ENCODE results near the gene LRP2. TPM values are rescaled to one million over a fixed set of nuclear protein-coding genes. Genes with fewer than 3 reads are reported as not detected.

Gene LRP2
- polyA plus RNA-seq, 1 of the 3 experiments (the other 2 are of a cell fraction): not detected

DNA sequence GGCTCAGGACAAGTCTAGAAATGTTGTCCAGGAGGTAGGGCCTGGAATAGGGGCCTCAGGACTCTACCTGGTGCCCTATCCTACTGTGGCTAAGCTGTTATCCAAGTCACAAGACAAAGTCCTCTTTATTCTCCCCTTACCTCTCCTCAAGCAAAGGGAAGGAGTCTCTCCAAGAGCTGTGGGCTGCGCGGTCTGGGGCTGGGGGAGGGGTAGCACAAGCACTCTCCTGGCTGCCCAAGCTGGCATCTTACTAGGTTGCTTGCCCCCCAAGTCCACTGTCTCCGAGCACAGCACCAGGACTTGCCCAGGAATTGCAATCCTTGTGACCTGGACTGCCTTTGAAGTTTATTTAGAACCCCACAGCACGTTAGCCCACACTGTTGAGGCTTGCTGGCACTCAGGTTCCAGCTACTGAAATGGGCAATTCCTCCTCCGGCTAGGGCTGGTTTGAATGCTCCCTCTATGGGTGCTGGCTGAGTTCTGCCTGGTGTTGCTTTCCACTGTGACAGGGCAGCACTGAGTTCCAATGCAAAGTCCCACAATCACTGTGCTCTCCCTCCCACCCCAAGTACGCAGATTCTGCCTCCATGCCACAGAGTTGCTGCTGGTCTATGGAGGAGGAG lies 274.5 kb downstream of the LRP2 start (continued):
- TF ChIP-seq, protein P1, sequence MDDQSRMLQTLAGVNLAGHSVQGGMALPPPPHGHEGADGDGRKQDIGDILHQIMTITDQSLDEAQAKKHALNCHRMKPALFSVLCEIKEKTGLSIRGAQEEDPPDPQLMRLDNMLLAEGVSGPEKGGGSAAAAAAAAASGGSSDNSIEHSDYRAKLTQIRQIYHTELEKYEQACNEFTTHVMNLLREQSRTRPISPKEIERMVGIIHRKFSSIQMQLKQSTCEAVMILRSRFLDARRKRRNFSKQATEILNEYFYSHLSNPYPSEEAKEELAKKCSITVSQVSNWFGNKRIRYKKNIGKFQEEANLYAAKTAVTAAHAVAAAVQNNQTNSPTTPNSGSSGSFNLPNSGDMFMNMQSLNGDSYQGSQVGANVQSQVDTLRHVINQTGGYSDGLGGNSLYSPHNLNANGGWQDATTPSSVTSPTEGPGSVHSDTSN (IDR thresholded peaks at IDR 0.05): no peak
- TF ChIP-seq FOXM1 (IDR thresholded peaks at IDR 0.05; ENCODE audit: low read depth) (no peak), NRF1 (IDR thresholded peaks at IDR 0.05; ENCODE audit: low read depth, low read length) (no peak)

DNA sequence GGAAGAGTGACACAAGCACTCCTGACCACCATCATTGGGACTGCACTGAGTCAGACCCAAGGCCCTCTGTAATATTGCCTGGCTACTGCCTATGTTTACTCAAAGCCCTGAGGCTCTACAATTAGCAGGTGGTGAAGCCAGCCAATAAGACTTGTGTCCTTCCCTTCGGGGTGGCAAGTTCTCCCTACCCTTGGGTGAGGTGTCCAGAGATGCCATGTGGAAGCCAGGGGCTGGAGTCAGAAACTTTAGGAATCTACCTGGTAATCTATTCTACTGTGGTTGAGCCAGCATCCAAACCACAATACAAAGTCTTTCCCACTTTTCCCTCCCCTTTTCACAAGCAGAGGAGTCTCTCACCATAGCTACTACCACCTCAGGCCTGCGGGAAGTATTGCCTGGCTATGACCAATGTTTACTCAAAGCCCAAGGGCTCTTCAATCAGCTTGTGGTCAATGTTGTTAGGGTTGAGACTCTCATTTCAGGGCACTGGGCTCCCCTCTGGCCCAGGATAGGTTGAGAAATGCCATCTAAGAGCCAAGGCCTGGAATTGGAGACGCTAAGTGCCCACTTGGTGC lies 275.4 kb downstream of the LRP2 start:
- no peaks in the 10 kb centered on the region for H3K36me3 ChIP-seq (replicated peaks in 1 of 2; ENCODE audit: control insufficient read depth in 1 of 2, insufficient read depth in 2 of 2, low read length in 1 of 2)
- no peaks in the 10 kb centered on the region for H3K27me3 ChIP-seq (ENCODE audit: insufficient read depth)
- POLR2A ChIA-PET: no interaction called here
- no peaks in the 10 kb centered on the region for H3F3A ChIP-seq (replicated peaks; ENCODE audit: insufficient read depth)
- H3K4me3 ChIP-seq (ENCODE audit: low read depth in 2 of 2, low read length in 1 of 2): no peak overlapping the region
- no peaks in the 10 kb centered on the region for H3K9me3 ChIP-seq
- H2AFZ ChIP-seq (ENCODE audit: low read depth): no peak overlapping the region
- H3K79me2 ChIP-seq (ENCODE audit: insufficient read depth): no peaks in the 10 kb centered on the region
- no peaks in the 10 kb centered on the region for H3K9me2 ChIP-seq
- no peak for DNase-seq
- no peaks in the 10 kb centered on the region for H3K4me1 ChIP-seq (ENCODE audit: control insufficient read depth in 1 of 2, insufficient read depth in 2 of 2, low read depth in 1 of 2, low read length in 1 of 2)
- H3K4me2 ChIP-seq: no peak overlapping the region
- no peak overlapping the region for H3K27ac ChIP-seq (ENCODE audit: low read depth in 2 of 2, low read length in 1 of 2)
- CTCF ChIA-PET: interaction anchor here (1.0 to 1.5 kb wide), 2 partner anchors 22 to 23 kb away, joined by 5 to 9 read pairs; no protein-coding TSS in a partner anchor
- no peaks in the 10 kb centered on the region for H4K20me1 ChIP-seq (ENCODE audit: insufficient read depth)
- H3K9ac ChIP-seq: no peak overlapping the region
- WGBS (ENCODE audit: low lambda C conversion rate): 21% methylated on average over 3 of the region's 3 CpGs
- TF ChIP-seq EZH2phosphoT487 (IDR thresholded peaks at IDR 0.05; ENCODE audit: borderline replicate concordance, low read depth) (no peak), RAD21 (IDR thresholded peaks at IDR 0.05; ENCODE audit: low read length) (no peak), TAF1 (IDR thresholded peaks at IDR 0.05; ENCODE audit: borderline replicate concordance, low read depth, low read length) (no peak), RFX5 (IDR thresholded peaks at IDR 0.05; ENCODE audit: low read length) (no peak), RXRA (IDR thresholded peaks at IDR 0.05; ENCODE audit: borderline replicate concordance, low read depth) (no peak), MXI1 (IDR thresholded peaks at IDR 0.05; ENCODE audit: low read depth, low read length) (no peak), GATA2 (CRISPR knock-in tag; IDR thresholded peaks at IDR 0.05) (no peak), MEF2A (IDR thresholded peaks at IDR 0.05; ENCODE audit: borderline replicate concordance, low read depth) (no peak), JUND (IDR thresholded peaks at IDR 0.05) (no peak), FOXM1 (IDR thresholded peaks at IDR 0.05; ENCODE audit: low read depth) (no peak), SIN3A (IDR thresholded peaks at IDR 0.05; ENCODE audit: borderline replicate concordance, low read depth, low read length) (no peak)
- TF ChIP-seq, protein P2, sequence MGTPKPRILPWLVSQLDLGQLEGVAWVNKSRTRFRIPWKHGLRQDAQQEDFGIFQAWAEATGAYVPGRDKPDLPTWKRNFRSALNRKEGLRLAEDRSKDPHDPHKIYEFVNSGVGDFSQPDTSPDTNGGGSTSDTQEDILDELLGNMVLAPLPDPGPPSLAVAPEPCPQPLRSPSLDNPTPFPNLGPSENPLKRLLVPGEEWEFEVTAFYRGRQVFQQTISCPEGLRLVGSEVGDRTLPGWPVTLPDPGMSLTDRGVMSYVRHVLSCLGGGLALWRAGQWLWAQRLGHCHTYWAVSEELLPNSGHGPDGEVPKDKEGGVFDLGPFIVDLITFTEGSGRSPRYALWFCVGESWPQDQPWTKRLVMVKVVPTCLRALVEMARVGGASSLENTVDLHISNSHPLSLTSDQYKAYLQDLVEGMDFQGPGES (IDR thresholded peaks at IDR 0.05; ENCODE audit: low read depth, low read length): no peak
